GM19324 (cell line): ENCODE data around the gene SPATA12.

Experiments
- ATAC-seq: cut with Tn5 transposase; IDR thresholded peaks from one replicate; pipeline ENCODE4 v1.9.1; 2021; ENCODE audit warnings: mild to moderate bottlenecking, moderate library complexity; ENCODE audit not compliant: unreplicated experiment, low FRiP score

The SPATA12 gene

GRCh38 chr3:57060089-57060821 is at the start of gene SPATA12:
Gene SPATA12, plus strand, starts transcription at chr3:57060664. Its CDS starts 13,031 bp downstream, at chr3:57073695.
- no peak for ATAC-seq

- no peak for ATAC-seq
Measured at GRCh38 chr3:57011022-57011421, 49.4 kb upstream of the SPATA12 start.

GRCh38 chr3:57012847-57013246 is 47.6 kb upstream of the SPATA12 start:
- ATAC-seq = no peak

- ATAC-seq = no peak
Measured at GRCh38 chr3:57015350-57015729, 45.1 kb upstream of the SPATA12 start.

- ATAC-seq = no peak
Measured at GRCh38 chr3:57015912-57016311, 44.6 kb upstream of the SPATA12 start.

- no peak for ATAC-seq
Measured at GRCh38 chr3:57017459-57017845, 43.0 kb upstream of the SPATA12 start.

- no peak for ATAC-seq
Measured at GRCh38 chr3:57018246-57018645, 42.2 kb upstream of the SPATA12 start.

GRCh38 chr3:57019057-57019456 is 41.4 kb upstream of the SPATA12 start:
- no peak for ATAC-seq

- no peak for ATAC-seq
Measured at GRCh38 chr3:57025237-57025636, 35.2 kb upstream of the SPATA12 start.

GRCh38 chr3:57026944-57027343 is 33.5 kb upstream of the SPATA12 start:
- ATAC-seq = no peak

- no peak for ATAC-seq
Measured at GRCh38 chr3:57029383-57029782, 31.1 kb upstream of the SPATA12 start.

- ATAC-seq = no peak
Measured at GRCh38 chr3:57029924-57030323, 30.5 kb upstream of the SPATA12 start.

GRCh38 chr3:57030721-57031120 is 29.7 kb upstream of the SPATA12 start:
- no peak for ATAC-seq

- ATAC-seq = no peak
Measured at GRCh38 chr3:57031631-57032541, 28.6 kb upstream of the SPATA12 start.

GRCh38 chr3:57036952-57037351 is 23.5 kb upstream of the SPATA12 start:
- ATAC-seq = no peak

- ATAC-seq = no peak
Measured at GRCh38 chr3:57038466-57039164, 21.8 kb upstream of the SPATA12 start.

GRCh38 chr3:57041674-57042073 is 18.8 kb upstream of the SPATA12 start:
- ATAC-seq = no peak

- no peak for ATAC-seq
Measured at GRCh38 chr3:57043518-57043917, 16.9 kb upstream of the SPATA12 start.

GRCh38 chr3:57046101-57046765 is 14.2 kb upstream of the SPATA12 start:
- no peak for ATAC-seq

GRCh38 chr3:57048052-57048671 is 12.3 kb upstream of the SPATA12 start:
- ATAC-seq = no peak
